GM12801 (cell line): ENCODE data around the gene KRT78.

ENCODE experiments used
- CTCF ChIP-seq: IDR thresholded peaks from one replicate; pipeline ENCODE4 v1.5.1; 2011; ENCODE audit warnings: control low read depth; ENCODE audit not compliant: insufficient read length; ENCODE audit errors: extremely low read depth

Gene KRT78

GRCh38 chr12:52884526-52885293, 35.9 kb upstream of the KRT78 start:
- TF ChIP-seq CTCF, result peak; percentile 32

- TF ChIP-seq CTCF, result no peak
Observed at GRCh38 chr12:52879394-52880351, 30.9 kb upstream of the KRT78 start.

GRCh38 chr12:52878507-52879393, 30.0 kb upstream of the KRT78 start:
- TF ChIP-seq CTCF, result no peak

- TF ChIP-seq CTCF, result no peak
Observed at GRCh38 chr12:52877242-52877641, 28.4 kb upstream of the KRT78 start.

GRCh38 chr12:52876372-52876771, 27.6 kb upstream of the KRT78 start:
- TF ChIP-seq CTCF, result no peak

GRCh38 chr12:52874573-52875435, 26.0 kb upstream of the KRT78 start:
- no peak for TF ChIP-seq CTCF
